B cell (primary cell): ENCODE data around the gene TNFRSF17. TPM values are rescaled to one million over a fixed set of nuclear protein-coding genes. Genes with fewer than 3 reads are reported as not detected.

Experiments
- ATAC-seq: fragments of 200-7000 bp; cut with Tn5 transposase; one replicate; pipeline ENCODE4 v1.10.0; 2021; ENCODE audit warnings: low read depth, mild to moderate bottlenecking, moderate number of reproducible peaks, moderate library complexity
- CTCF ChIA-PET: fragments of 350-600 bp; sonication (Branson Sonifier 250); formaldehyde crosslinking; loops from one replicate; lab custom pipeline; 2021; ENCODE audit warnings: antibody characterized with exemption, inconsistent platforms; lab: Charles Lee
- POLR2A ChIA-PET: fragments of 350-600 bp; sonication (Branson Sonifier 250); formaldehyde crosslinking; loops from one replicate; lab custom pipeline; 2021; ENCODE audit warnings: antibody characterized with exemption; lab: Charles Lee
- DNase-seq: peaks from one replicate; pipeline ENCODE4 v3.0.0; 2013
- H2AFZ ChIP-seq: 2 replicates; pipeline ENCODE4 v1.6.1; 2012; ENCODE audit warnings: mild to moderate bottlenecking, low read depth, low read length; ENCODE audit not compliant: insufficient read depth, poor library complexity, severe bottlenecking
- H3K27ac ChIP-seq, 2 donors: 1 replicate in 1 of 2; 2 replicates in 1 of 2; pipeline ENCODE4 v1.5.1; 2012 to 2013; ENCODE audit warnings: low read length in 2 of 2, mild to moderate bottlenecking in 2 of 2, moderate library complexity in 1 of 2
- H3K27me3 ChIP-seq, 4 experiments: fragments of 200-600 bp in 1 of 4; sonication (generic) in 1 of 4; replicated peaks in 1 of 4; 1 replicate in 2 of 4; 2 replicates in 2 of 4; pipeline versions ENCODE4 v1.6.1 to v1.7.0; 2013 to 2016; ENCODE audit warnings: low read length in 3 of 4, mild to moderate bottlenecking in 2 of 4, mixed read lengths in 1 of 4, moderate library complexity in 1 of 4; ENCODE audit not compliant: insufficient read depth in 4 of 4, control insufficient read depth in 3 of 4; ENCODE audit errors: control extremely low read depth in 1 of 4
- H3K36me3 ChIP-seq, 2 experiments: replicated peaks in 1 of 2; 1 replicate in 1 of 2; 2 replicates in 1 of 2; pipeline versions ENCODE4 v1.6.1 to v1.7.1; 2013; ENCODE audit warnings: low read length in 1 of 2; ENCODE audit not compliant: insufficient read depth in 2 of 2, control insufficient read depth in 1 of 2; ENCODE audit errors: control extremely low read depth in 1 of 2, extremely low read depth in 1 of 2
- H3K4me1 ChIP-seq, 2 donors: fragments of 200-600 bp in 1 of 2; sonication (generic) in 1 of 2; 1 replicate in 1 of 2; 2 replicates in 1 of 2; pipeline versions ENCODE4 v1.5.1 to v1.6.1; 2013 to 2017; ENCODE audit warnings: low read length in 2 of 2; ENCODE audit not compliant: control insufficient read depth in 2 of 2, insufficient read depth in 2 of 2
- H3K4me2 ChIP-seq: replicated peaks from 2 replicates; pipeline ENCODE3; 2012; ENCODE audit warnings: mild to moderate bottlenecking, low read depth, low read length; ENCODE audit not compliant: poor library complexity, severe bottlenecking
- H3K4me3 ChIP-seq, 5 experiments: fragments of 200-600 bp in 1 of 5; sonication (generic) in 1 of 5; 1 replicate in 3 of 5; 2 replicates in 2 of 5; pipeline versions ENCODE4 v1.5.1 to v1.7.0; 2011 to 2016; ENCODE audit warnings: low read length in 4 of 5, mild to moderate bottlenecking in 4 of 5, low read depth in 2 of 5, control low read depth in 1 of 5, moderate library complexity in 1 of 5; ENCODE audit not compliant: insufficient read depth in 1 of 5; ENCODE audit errors: control extremely low read depth in 1 of 5, extremely low read depth in 1 of 5
- H3K79me2 ChIP-seq: fragments of 200-600 bp; sonication (generic); one replicate; pipeline ENCODE4 v1.6.0; 2016; ENCODE audit warnings: low read length; ENCODE audit not compliant: control insufficient read depth, insufficient read depth
- H3K9ac ChIP-seq: fragments of 200-600 bp; sonication (generic); 2 replicates; pipeline ENCODE4 v1.6.1; 2017; ENCODE audit warnings: mild to moderate bottlenecking, low read length, moderate library complexity
- H3K9me3 ChIP-seq, 3 donors: one replicate each; pipeline versions ENCODE4 v1.6.1 to v1.7.1; 2013; ENCODE audit warnings: low read length in 2 of 3; ENCODE audit not compliant: control insufficient read depth in 2 of 3, insufficient read depth in 1 of 3; ENCODE audit errors: control extremely low read depth in 1 of 3
- H4K20me1 ChIP-seq: 2 replicates; pipeline ENCODE4 v1.6.0; 2012; ENCODE audit warnings: mild to moderate bottlenecking, low read length; ENCODE audit not compliant: insufficient read depth, control insufficient read depth, poor library complexity, severe bottlenecking
- H3K27ac Mint-ChIP-seq: one replicate; pipeline ENCODE4 v1.8.0; 2021; ENCODE audit warnings: mixed read lengths
- H3K27me3 Mint-ChIP-seq: one replicate; pipeline ENCODE4 v1.8.0; 2021; ENCODE audit warnings: mixed read lengths
- H3K4me1 Mint-ChIP-seq: one replicate; pipeline ENCODE4 v1.8.0; 2021; ENCODE audit warnings: mixed read lengths
- H3K4me3 Mint-ChIP-seq: one replicate; pipeline ENCODE4 v1.8.0; 2021; ENCODE audit warnings: mixed read lengths
- H3K9me3 Mint-ChIP-seq: one replicate; pipeline ENCODE4 v1.8.0; 2022; ENCODE audit warnings: mixed read lengths; ENCODE audit not compliant: insufficient read depth
- CTCF ChIP-seq: fragments of 200-600 bp; IDR thresholded peaks from one replicate; pipeline ENCODE4 v1.8.0; 2022; ENCODE audit warnings: antibody characterized with exemption, mild to moderate bottlenecking
- EZH2 ChIP-seq: IDR thresholded peaks from 2 replicates; pipeline ENCODE4 v1.6.1; 2012; ENCODE audit warnings: borderline replicate concordance, low read depth, mild to moderate bottlenecking, moderate library complexity, low read length; ENCODE audit not compliant: insufficient read depth, poor library complexity, severe bottlenecking
- WGBS: methylation state at CpG from one replicate; pipeline ENCODE4 v1.1.5; 2013; ENCODE audit warnings: missing lambda C conversion rate; ENCODE audit not compliant: insufficient coverage; 5-methylcytosine and 5-hydroxymethylcytosine counted together
- intact Hi-C: fragments of 100-400 bp; cut with micrococcal nuclease; formaldehyde crosslinking; loops from one replicate; pipeline ENCODE4 v1.10.0; 2022
- polyA plus RNA-seq: library from polyadenylated mRNA; depleted of rRNA; stranded (reverse); fragments of >200 nt; gene quantifications from 2 replicates; pipeline ENCODE4 v1.2.3, GENCODE V29; 2012
- total RNA-seq, 2 donors: library from RNA; stranded (reverse); fragments of 120-200 nt in 1 of 2; gene quantifications; 1 replicate in 1 of 2; 2 replicates in 1 of 2; pipeline versions ENCODE4 v1.2.3 to v1.2.4, GENCODE V29; 2013 to 2022

Gene TNFRSF17
- total and polyA plus RNA-seq, 2 donors (not counting 1 experiment from before 2014, with no cell fraction given), result 4.6 to 16.4 TPM

- no peaks in the 10 kb centered on the region for H3K9me3 Mint-ChIP-seq
- DNase-seq (peak; percentile 99), ATAC-seq (peak; percentile 93)
- H3K27me3 Mint-ChIP-seq, result peaks cover 11% of the 10 kb centered on the region
- POLR2A ChIA-PET, result interaction anchor here (1.1 kb wide), 1 partner anchor 152 kb away, joined by 3 read pairs; no protein-coding TSS in a partner anchor
- Histone ChIP-seq H3K4me3 (peak within 1 kb of the TSS; percentile 65 to 78 (median 76)), H2AFZ (peak within 1 kb of the TSS; percentile 88), H3K9ac (peak within 1 kb of the TSS; percentile 76), H3K79me2 (peaks cover 41% of the 10 kb centered on the region), H4K20me1 (peaks cover 28% of the 10 kb centered on the region), H3K36me3 (no peaks in the 10 kb centered on the region), H3K27me3 (peaks cover 0 to 4% (median 0%) of the 10 kb centered on the region in 4 experiments), H3K4me1 (peaks cover 29 to 31% of the 10 kb centered on the region in 2 donors), H3K4me2 (peak within 1 kb of the TSS; percentile 93), H3K9me3 (no peaks in the 10 kb centered on the region), H3K27ac (peak within 1 kb of the TSS; percentile 72 to 82)
- TF ChIP-seq CTCF (no peak), EZH2 (no peak)
- peak within 1 kb of the TSS; percentile 91 for H3K4me3 Mint-ChIP-seq
- H3K4me1 Mint-ChIP-seq, result peaks cover 32% of the 10 kb centered on the region
- H3K27ac Mint-ChIP-seq, result peak within 1 kb of the TSS; percentile 95
- intact Hi-C loops, result loop anchor here (1.0 to 10.0 kb wide), 5 partner anchors 61 to 661 kb away; partner anchors contain the start of genes RSL1D1, SNX29, SOCS1 and TXNDC11
- WGBS, result under 1% methylated on average over 84 of the region's 84 CpGs
- CTCF ChIA-PET, result interaction anchor here (0.6 to 1.6 kb wide), 3 partner anchors 142 to 384 kb away, joined by 3 to 4 read pairs (median 4); no protein-coding TSS in a partner anchor
These were observed 49.1 kb upstream of the TNFRSF17 start, which contains the start of gene GSPT1 for GRCh38 chr16:11915644-11916523. Gene GSPT1, minus strand, starts transcription at chr16:11915956. Its CDS starts 236 bp downstream, at chr16:11915720.
